HFF-Myc (cell line): ENCODE measurements around the gene MEDAG.

ENCODE experiments used
- DNase-seq: peaks from one replicate; pipeline ENCODE4 v3.0.0-alpha.2; 2011; ENCODE audit warnings: low read depth; ENCODE audit errors: extremely low read depth
- H3K4me3 ChIP-seq: replicated peaks from 2 replicates; pipeline ENCODE4 v1.5.1; 2011; ENCODE audit warnings: low read depth, mild to moderate bottlenecking, control low read depth, low read length
- CTCF ChIP-seq: IDR thresholded peaks from 2 replicates; pipeline ENCODE4 v1.5.1; 2012; ENCODE audit warnings: mild to moderate bottlenecking, low read depth, low read length, control low read depth; ENCODE audit errors: missing control alignments

The MEDAG gene

DNA sequence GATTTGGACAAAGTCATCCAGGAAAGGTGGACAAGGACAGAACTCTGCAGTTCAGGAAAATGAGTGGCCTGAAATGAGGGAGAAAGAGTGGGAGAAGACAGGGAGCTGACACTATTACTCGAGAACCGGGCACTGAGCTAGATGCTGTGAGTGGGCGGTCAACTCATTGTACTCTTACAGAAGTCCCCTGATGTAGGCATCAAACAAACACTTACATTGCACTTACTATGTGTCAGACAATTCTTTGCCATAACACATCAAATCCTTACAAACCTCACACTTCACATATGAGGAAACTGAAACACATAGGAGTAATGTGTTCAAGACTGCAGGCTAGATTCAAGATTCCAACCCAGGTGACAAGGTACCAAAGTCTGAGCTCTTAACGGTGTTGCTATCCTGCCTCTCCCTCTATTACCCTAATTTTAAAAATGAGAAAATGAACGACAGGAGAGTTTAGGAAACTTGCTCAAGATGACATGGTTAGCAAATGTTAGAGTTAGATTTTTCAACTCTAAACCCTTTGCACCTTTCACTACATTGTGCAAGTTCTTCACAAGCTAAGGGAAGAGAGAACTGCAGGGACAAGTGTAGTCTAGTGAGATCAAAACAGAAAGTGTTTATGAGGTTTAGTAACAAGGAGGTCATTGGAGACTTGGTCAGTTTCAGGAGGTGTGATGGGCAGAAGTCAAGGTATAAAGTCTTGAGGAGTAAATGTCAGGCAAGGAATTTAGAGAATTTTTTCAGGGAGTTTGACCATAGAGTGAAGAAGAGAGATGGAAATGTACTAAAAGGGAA is 4.9 kb upstream of the MEDAG start:
- no peak for DNase-seq
- no peak for TF ChIP-seq CTCF
- no peak overlapping the region for H3K4me3 ChIP-seq

- no peak for DNase-seq
- no peak overlapping the region for H3K4me3 ChIP-seq
- no peak for TF ChIP-seq CTCF
Measured at GRCh38 chr13:30904043-30904442, 2.0 kb upstream of the MEDAG start.

GRCh38 chr13:30906411-30907051 is 460 bp downstream of the MEDAG start:
- DNase-seq, result no peak
- no peak for TF ChIP-seq CTCF
- H3K4me3 ChIP-seq, result 0 out of 2 replicates have a peak overlapping the region, but pooled peaks have one; percentile 12

DNA sequence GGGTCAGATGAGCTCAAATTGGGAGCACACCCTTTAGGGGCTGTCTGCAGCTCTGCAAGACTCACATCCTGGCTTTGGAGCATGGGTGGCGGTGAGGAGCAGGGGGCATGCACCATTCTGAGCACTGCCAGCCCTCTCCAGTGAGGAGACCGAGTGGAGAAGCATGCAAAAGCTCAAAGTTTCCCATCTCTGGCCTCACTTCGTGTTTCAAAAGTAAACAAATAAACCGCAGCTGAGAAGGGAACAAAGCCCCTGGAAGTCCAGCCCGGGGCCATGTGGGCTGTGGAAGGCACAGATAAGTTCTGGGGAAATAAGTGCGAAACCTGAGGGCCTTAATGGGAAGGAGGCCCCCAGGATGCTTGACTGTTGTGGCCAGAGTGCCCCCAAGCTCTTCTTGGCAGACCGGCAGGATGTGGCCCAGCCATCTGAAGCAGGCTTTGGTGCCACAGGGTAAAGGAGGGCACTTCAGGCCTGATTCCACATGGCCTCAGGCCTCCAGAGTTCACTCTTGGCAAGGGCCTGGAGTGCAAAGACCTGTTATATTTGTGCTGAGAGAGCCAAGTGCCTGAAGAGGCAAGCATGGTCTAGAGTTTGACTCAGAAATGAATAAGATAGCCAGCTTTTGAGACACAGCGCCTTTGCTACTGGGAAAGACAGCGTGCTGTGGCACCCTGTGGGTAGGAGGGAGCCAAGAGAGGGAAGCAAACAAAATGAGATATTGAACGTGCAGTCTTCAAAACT is 1.2 kb downstream of the MEDAG start:
- TF ChIP-seq CTCF, result no peak
- DNase-seq, result peak; percentile 42
- no peak overlapping the region for H3K4me3 ChIP-seq

GRCh38 chr13:30908416-30908980 is 2.4 kb downstream of the MEDAG start:
- DNase-seq, result no peak
- no peak overlapping the region for H3K4me3 ChIP-seq
- no peak for TF ChIP-seq CTCF

DNA sequence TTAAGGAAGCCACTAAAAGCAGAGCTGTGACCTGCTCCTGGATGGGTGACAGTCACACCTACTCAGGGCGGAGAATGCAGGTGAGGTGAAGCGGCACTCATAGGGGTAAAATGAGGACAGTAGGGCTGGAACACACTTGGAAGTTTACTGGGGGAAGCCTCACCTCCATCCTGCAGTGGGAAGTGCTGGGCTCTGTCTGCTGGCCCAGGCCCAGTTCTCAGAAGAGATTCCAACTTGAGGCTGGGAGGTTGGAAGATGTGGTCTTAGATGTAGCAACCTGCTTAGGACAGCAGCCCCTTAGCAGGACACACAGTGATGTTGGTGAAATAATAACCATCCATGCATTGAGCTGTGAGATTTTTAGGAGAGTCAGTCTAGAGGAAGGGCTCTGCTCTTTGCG is 4.6 kb downstream of the MEDAG start:
- DNase-seq, result no peak
- H3K4me3 ChIP-seq, result no peak overlapping the region
- TF ChIP-seq CTCF, result no peak
